K562 (cell line): ENCODE data around the gene GAB2. TPM values are rescaled to one million over a fixed set of nuclear protein-coding genes. Genes with fewer than 3 reads are reported as not detected.
A peak's percentile ranks its signal among the peaks of the same experiment; 100 is the strongest.

Experiments used
- BRF1 ChIP-seq: IDR thresholded peaks from 3 replicates; pipeline ENCODE4 v1.6.1; 2011; ENCODE audit warnings: borderline replicate concordance, mild to moderate bottlenecking; ENCODE audit not compliant: insufficient read length; ENCODE audit errors: extremely low read depth
- HSF4 ChIP-seq: fragments of 250-450 bp; sonication (Bioruptor Pico); IDR thresholded peaks from 2 replicates; pipeline ENCODE4 v2.1.2; 2022; ENCODE audit warnings: mild to moderate bottlenecking, moderate library complexity, borderline replicate concordance
- KDM2B ChIP-seq: fragments of 250-450 bp; sonication (Bioruptor Pico); IDR thresholded peaks from 2 replicates; pipeline ENCODE4 v1.8.0; 2021; ENCODE audit warnings: mild to moderate bottlenecking, moderate library complexity
- MYBL2 ChIP-seq, 2 experiments: fragments of 450-650 bp in 1 of 2; sonication (generic) in 1 of 2; formaldehyde crosslinking in 1 of 2; IDR thresholded peaks; 2 replicates each; pipeline versions ENCODE4 v1.6.1 to v1.8.1; 2017 to 2022; ENCODE audit warnings: borderline replicate concordance in 1 of 2, inconsistent platforms in 1 of 2, low read depth in 1 of 2, mild to moderate bottlenecking in 1 of 2, missing genetic modification reagents in 1 of 2, moderate library complexity in 1 of 2
- PCBP1 ChIP-seq: fragments of 200-400 bp; formaldehyde crosslinking; IDR thresholded peaks from 2 replicates; pipeline ENCODE4 v1.6.1; 2018; ENCODE audit warnings: mild to moderate bottlenecking, low read depth, low read length; ENCODE audit not compliant: poor library complexity, severe bottlenecking
- RBFOX2 ChIP-seq: fragments of 200-400 bp; formaldehyde crosslinking; IDR thresholded peaks from 2 replicates; pipeline ENCODE4 v1.6.1; 2017; ENCODE audit warnings: low read depth, mild to moderate bottlenecking, low read length, moderate library complexity
- polyA plus RNA-seq, 8 experiments: library from polyadenylated mRNA; depleted of rRNA in 4 of 8; stranded (reverse) in 5 of 8; unstranded in 3 of 8; fragments of >200 nt; fragmentation: Nextera tagmentation in 2 of 8; fragmentation: Illumina TruSeq in 1 of 8; extraction: Ambion mirVana in 2 of 8; extraction: Trizol in 1 of 8; gene quantifications; 2 replicates each; pipeline versions ENCODE4 v1.2.1 to v1.2.3, GENCODE V29; 2011 to 2014; ENCODE audit warnings: inconsistent platforms in 1 of 8, missing spikeins in 1 of 8
- total RNA-seq, 7 experiments: library from RNA; depleted of rRNA in 6 of 7; stranded (reverse); fragments of >200 nt in 6 of 7; fragmentation: Illumina TruSeq in 2 of 7; extraction: Trizol in 2 of 7; gene quantifications; 2 replicates each; pipeline versions ENCODE4 v1.2.1 to v1.2.3, GENCODE V29; 2011 to 2021; ENCODE audit warnings: low replicate concordance in 1 of 7
- TF ChIP-seq, protein P1 (sequence below): fragments of 450-650 bp; IDR thresholded peaks from 2 replicates; pipeline ENCODE4 v1.6.1; 2018; ENCODE audit warnings: mild to moderate bottlenecking, low read depth; ENCODE audit not compliant: partially characterized antibody
- TF ChIP-seq, protein P2 (sequence below): fragments of 200-400 bp; formaldehyde crosslinking; IDR thresholded peaks from 2 replicates; pipeline ENCODE4 v1.6.1; 2017; ENCODE audit warnings: mild to moderate bottlenecking, low read depth, low read length, moderate library complexity
- TF ChIP-seq, protein P3 (sequence below): fragments of 250-450 bp; sonication (Bioruptor Pico); IDR thresholded peaks from 2 replicates; pipeline ENCODE4 v1.6.1; 2021; ENCODE audit warnings: mild to moderate bottlenecking
- TF ChIP-seq, protein P4 (sequence below): fragments of 450-650 bp; IDR thresholded peaks from 2 replicates; pipeline ENCODE4 v1.6.1; 2018; ENCODE audit not compliant: partially characterized antibody
- TF ChIP-seq, protein P5 (sequence below): sonication (generic); IDR thresholded peaks from 2 replicates; pipeline ENCODE4 v1.6.1; 2016
- TF ChIP-seq, protein P6 (sequence below): fragments of 450-650 bp; IDR thresholded peaks from 2 replicates; pipeline ENCODE4 v1.6.1; 2016

The GAB2 gene
- total and polyA plus RNA-seq, 9 of the 15 experiments (the other 6 are each of a cell fraction or from before 2014, with no cell fraction given), result 2.3 to 35.2 (median 16.1) TPM

DNA sequence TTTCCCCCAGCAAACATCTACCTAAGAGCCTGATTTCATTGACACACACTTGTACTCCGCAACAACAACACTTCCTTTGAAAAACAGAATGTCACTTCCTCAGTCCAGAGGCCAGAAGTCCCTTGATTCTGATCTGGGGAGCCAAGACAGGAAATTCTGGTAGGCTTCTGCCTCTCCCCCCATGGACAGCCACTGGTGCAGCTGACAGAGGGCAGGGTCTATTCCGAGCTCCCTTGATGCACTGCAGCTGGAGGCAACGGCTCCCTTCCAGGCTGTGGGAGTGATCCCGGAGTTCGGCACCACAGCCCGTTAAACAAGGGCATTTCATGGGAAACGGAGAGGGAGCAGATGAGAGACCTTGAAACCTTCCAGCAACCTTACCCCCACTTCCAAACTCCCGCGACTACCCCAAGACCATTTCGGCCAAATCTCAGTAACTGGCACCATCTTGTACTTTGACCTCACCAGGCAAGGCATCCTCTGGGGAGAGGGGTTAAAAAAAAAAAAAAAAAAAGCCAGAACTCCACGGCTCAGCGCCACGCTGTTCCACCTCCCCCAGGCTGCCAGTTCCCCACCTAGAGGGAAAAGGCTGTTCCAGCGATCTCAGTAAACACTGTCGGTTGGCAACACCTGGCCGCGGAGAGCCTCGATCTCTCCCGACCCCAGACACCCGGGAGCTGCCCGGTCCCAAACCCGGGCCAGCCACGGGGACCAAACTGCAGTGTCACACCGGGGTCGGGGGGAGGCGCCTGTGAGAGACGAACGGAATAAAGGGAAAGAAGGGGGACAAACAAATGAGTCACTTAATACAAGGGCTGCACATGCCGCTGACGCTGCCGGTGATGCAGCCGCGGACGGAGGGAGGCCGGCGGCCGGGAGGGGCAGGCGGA, 1.1 kb downstream of the GAB2 start (continued):
- TF ChIP-seq, protein P1, sequence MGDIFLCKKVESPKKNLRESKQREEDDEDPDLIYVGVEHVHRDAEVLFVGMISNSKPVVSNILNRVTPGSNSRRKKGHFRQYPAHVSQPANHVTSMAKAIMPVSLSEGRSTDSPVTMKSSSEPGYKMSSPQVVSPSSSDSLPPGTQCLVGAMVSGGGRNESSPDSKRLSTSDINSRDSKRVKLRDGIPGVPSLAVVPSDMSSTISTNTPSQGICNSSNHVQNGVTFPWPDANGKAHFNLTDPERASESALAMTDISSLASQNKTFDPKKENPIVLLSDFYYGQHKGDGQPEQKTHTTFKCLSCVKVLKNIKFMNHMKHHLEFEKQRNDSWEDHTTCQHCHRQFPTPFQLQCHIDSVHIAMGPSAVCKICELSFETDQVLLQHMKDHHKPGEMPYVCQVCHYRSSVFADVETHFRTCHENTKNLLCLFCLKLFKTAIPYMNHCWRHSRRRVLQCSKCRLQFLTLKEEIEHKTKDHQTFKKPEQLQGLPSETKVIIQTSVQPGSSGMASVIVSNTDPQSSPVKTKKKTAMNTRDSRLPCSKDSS, result no peak
- TF ChIP-seq PCBP1 (no peak), RBFOX2 (peak; percentile 96), MYBL2 (IDR thresholded peaks at IDR 0.05; ENCODE audit: low read depth) (peak; percentile 90), MYBL2 (CRISPR knock-in tag; IDR thresholded peaks at IDR 0.05; ENCODE audit: borderline replicate concordance) (no peak), BRF1 (no peak), KDM2B (CRISPR knock-in tag) (no peak), HSF4 (CRISPR knock-in tag) (no peak)
- TF ChIP-seq, protein P2, sequence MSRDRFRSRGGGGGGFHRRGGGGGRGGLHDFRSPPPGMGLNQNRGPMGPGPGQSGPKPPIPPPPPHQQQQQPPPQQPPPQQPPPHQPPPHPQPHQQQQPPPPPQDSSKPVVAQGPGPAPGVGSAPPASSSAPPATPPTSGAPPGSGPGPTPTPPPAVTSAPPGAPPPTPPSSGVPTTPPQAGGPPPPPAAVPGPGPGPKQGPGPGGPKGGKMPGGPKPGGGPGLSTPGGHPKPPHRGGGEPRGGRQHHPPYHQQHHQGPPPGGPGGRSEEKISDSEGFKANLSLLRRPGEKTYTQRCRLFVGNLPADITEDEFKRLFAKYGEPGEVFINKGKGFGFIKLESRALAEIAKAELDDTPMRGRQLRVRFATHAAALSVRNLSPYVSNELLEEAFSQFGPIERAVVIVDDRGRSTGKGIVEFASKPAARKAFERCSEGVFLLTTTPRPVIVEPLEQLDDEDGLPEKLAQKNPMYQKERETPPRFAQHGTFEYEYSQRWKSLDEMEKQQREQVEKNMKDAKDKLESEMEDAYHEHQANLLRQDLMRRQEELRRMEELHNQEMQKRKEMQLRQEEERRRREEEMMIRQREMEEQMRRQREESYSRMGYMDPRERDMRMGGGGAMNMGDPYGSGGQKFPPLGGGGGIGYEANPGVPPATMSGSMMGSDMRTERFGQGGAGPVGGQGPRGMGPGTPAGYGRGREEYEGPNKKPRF, result no peak
- TF ChIP-seq, protein P3, sequence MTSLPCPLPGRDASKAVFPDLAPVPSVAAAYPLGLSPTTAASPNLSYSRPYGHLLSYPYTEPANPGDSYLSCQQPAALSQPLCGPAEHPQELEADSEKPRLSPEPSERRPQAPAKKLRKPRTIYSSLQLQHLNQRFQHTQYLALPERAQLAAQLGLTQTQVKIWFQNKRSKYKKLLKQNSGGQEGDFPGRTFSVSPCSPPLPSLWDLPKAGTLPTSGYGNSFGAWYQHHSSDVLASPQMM (CRISPR knock-in tag), result no peak
- TF ChIP-seq, protein P4, sequence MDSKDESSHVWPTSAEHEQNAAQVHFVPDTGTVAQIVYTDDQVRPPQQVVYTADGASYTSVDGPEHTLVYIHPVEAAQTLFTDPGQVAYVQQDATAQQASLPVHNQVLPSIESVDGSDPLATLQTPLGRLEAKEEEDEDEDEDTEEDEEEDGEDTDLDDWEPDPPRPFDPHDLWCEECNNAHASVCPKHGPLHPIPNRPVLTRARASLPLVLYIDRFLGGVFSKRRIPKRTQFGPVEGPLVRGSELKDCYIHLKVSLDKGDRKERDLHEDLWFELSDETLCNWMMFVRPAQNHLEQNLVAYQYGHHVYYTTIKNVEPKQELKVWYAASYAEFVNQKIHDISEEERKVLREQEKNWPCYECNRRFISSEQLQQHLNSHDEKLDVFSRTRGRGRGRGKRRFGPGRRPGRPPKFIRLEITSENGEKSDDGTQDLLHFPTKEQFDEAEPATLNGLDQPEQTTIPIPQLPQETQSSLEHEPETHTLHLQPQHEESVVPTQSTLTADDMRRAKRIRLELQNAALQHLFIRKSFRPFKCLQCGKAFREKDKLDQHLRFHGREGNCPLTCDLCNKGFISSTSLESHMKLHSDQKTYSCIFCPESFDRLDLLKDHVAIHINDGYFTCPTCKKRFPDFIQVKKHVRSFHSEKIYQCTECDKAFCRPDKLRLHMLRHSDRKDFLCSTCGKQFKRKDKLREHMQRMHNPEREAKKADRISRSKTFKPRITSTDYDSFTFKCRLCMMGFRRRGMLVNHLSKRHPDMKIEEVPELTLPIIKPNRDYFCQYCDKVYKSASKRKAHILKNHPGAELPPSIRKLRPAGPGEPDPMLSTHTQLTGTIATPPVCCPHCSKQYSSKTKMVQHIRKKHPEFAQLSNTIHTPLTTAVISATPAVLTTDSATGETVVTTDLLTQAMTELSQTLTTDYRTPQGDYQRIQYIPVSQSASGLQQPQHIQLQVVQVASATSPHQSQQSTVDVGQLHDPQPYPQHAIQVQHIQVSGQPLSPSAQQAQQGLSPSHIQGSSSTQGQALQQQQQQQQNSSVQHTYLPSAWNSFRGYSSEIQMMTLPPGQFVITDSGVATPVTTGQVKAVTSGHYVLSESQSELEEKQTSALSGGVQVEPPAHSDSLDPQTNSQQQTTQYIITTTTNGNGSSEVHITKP, result peak; percentile 67
- TF ChIP-seq, protein P5, sequence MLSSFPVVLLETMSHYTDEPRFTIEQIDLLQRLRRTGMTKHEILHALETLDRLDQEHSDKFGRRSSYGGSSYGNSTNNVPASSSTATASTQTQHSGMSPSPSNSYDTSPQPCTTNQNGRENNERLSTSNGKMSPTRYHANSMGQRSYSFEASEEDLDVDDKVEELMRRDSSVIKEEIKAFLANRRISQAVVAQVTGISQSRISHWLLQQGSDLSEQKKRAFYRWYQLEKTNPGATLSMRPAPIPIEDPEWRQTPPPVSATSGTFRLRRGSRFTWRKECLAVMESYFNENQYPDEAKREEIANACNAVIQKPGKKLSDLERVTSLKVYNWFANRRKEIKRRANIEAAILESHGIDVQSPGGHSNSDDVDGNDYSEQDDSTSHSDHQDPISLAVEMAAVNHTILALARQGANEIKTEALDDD, result no peak
- TF ChIP-seq, protein P6, sequence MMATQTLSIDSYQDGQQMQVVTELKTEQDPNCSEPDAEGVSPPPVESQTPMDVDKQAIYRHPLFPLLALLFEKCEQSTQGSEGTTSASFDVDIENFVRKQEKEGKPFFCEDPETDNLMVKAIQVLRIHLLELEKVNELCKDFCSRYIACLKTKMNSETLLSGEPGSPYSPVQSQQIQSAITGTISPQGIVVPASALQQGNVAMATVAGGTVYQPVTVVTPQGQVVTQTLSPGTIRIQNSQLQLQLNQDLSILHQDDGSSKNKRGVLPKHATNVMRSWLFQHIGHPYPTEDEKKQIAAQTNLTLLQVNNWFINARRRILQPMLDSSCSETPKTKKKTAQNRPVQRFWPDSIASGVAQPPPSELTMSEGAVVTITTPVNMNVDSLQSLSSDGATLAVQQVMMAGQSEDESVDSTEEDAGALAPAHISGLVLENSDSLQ, result peak; percentile 49; the same call in 1 of the 2 replicates
